Activated T-cell treated with anti-CD3 and anti-CD28 coated beads for 48 hours (primary cell): Measurements from ENCODE around the gene ITPKA.

Experiments
- DNase-seq: peaks from one replicate; pipeline ENCODE4 v3.0.0-alpha.2; 2020; ENCODE audit warnings: low read depth

The ITPKA gene

GRCh38 chr15:41490355-41490754, 3.3 kb upstream of the ITPKA start:
- DNase-seq, result no peak

- no peak for DNase-seq
Measured at GRCh38 chr15:41491889-41492288, 1.8 kb upstream of the ITPKA start.

- DNase-seq, result no peak
Measured at GRCh38 chr15:41492597-41493204, 973 bp upstream of the ITPKA start.

DNA sequence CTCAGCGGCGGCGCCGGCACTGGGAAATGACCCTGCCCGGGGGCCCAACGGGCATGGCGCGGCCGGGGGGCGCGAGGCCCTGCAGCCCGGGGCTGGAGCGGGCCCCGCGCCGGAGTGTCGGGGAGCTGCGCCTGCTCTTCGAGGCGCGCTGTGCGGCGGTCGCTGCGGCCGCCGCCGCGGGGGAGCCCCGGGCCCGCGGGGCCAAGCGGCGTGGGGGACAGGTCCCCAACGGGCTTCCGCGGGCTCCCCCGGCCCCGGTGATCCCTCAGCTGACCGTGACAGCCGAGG, 172 bp downstream of the ITPKA start:
- no peak for DNase-seq

GRCh38 chr15:41494190-41494921, 682 bp downstream of the ITPKA start:
- peak; percentile 45 for DNase-seq

- DNase-seq, result no peak
Measured at GRCh38 chr15:41494922-41495735, 1.5 kb downstream of the ITPKA start.

GRCh38 chr15:41495736-41496599, 2.3 kb downstream of the ITPKA start:
- no peak for DNase-seq

DNA sequence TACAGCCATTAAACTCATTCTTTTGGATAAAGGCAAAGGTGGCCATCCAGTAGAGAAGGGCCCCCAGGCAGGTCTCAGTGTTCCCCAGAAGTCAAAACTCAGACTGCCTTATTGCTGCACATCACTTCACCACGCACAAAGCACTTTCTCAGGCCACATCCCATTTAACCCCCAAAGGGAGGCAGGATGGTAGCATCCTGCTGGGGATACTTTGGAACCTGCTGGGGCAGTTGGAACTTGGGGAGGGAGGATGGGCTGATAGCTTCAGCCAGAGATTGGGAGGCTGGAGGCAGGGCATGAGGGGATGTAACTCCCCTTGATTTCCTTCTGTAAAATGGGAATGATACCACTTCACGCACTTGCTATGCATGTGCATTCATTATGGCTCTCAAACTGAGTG, 5.0 kb downstream of the ITPKA start:
- DNase-seq, result no peak

- DNase-seq, result no peak
Measured at GRCh38 chr15:41499109-41499851, 5.6 kb downstream of the ITPKA start.

GRCh38 chr15:41501191-41501917, 7.7 kb downstream of the ITPKA start:
- peak; percentile 43 for DNase-seq

- no peak for DNase-seq
Measured at GRCh38 chr15:41501931-41502794, 8.5 kb downstream of the ITPKA start.

- no peak for DNase-seq
Measured at GRCh38 chr15:41502795-41503668, 9.4 kb downstream of the ITPKA start.

DNA sequence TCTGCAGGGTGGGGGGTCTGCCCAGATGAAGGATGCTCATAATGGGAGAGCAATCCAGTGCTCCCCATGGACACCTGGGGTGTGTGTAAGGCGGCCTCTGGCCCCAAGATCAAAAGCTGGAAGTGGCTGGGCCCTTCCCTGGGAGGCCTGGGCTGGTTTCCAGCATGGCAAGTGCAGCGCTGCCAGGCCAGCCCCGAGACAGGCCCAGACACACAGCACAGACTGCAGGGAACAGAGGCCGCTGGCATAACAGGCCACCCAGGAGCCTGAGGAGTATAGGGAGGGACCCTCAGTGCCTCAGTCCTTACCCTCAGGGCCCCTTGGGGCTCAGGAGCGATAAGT, 10.0 kb downstream of the ITPKA start:
- no peak for DNase-seq

DNA sequence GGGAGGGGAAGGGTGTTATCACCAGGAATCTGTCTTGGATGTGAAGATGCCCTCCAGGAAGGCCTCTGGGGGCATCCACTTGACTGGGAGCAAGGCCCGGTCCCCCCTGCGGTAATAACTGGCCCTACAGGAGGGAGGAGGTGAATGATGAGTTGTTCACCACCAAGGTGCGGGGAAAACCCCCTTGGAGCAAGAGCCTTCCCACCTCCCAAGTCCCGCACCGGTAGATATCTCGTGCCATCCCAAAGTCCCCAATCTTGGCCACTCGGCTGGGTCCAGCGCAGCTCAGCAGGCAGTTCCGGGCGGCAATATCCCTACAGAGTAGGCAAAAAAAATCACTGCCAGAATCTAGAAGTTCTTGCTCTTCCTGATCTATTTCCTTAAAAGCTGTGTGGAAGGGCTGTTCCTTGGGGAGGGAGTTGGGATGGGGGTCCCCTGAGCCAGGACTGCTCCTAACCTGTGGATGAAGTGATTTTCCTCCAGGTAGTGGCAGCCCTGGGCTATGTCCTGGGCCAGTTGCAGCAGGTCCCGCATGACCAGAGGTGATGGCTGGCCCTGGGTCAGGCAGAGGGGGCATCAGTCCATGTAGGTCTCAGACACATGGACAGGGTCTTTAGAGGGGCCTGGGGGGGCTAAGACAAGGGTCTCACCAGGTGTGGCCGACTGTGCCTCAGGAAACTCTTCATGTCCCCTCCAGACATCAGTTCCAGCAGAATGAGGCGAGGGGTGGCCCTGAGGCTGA, 11.2 kb downstream of the ITPKA start:
- no peak for DNase-seq

DNA sequence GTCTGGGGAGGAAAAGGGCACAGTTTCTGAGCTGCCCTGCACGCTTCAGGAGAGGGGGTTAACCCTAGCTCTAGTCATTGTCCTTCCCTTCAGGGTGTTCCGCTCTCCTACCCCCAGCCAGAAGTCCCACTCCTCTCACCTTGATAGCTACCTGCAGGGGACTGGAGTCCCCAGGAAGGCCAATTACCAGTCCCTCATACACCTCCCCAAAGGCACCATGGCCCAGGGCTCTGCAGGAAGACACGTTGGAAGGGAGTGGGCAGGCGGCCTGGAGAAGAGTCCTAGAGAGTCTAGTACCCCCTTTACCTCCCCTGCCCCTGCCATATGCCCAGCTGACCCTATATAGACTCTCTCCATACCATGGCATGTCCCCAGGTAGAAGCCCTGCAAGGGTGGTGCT, 12.1 kb downstream of the ITPKA start:
- no peak for DNase-seq

GRCh38 chr15:41506796-41507341, 13.2 kb downstream of the ITPKA start:
- no peak for DNase-seq

DNA sequence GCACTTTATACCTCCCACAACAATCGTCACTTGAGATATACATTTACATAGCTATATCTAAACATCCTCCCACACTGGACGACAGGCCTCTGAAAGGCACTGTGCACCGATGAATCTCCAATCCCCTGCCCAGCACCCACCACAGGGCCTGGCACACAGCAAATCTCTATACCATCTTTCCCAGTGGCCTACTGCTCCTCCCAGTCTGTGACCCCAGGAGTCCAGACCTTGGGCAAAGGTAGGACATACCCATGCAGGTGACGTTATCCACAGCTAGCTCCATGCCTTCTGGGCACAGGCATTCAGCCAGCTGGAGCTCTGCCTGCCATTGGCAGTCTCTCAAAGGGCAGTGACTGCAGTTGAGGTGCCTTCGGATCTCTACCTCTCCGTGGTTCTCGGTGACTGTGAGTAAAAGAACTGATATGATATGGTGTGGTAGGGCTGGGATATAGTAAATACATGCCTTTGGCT, 14.2 kb downstream of the ITPKA start:
- DNase-seq, result no peak

GRCh38 chr15:41510728-41511127, 17.1 kb downstream of the ITPKA start:
- DNase-seq, result no peak
